Esophagus mucosa (tissue), 1 donor: ENCODE data around the gene BNIP5. TPM values are rescaled to one million over a fixed set of nuclear protein-coding genes. Genes with fewer than 3 reads are reported as not detected.
"Not testable (repeated sequence)": the region's sequence is repeated elsewhere in the genome, so short reads cannot be mapped to it uniquely, and the experiment has no call there.

Source experiments
- ATAC-seq: fragments of 200-7000 bp; cut with Tn5 transposase; one replicate; pipeline ENCODE4 v1.9.1; 2020
- total RNA-seq: library from RNA; stranded (reverse); gene quantifications from one replicate; pipeline ENCODE4 v1.2.4, GENCODE V29; 2023
- donor health status: DM: yes; HTN: yes; CAD: no.

Gene BNIP5
- total RNA-seq, 1 donor from 2014 or later = not detected

- peak; percentile 69 for ATAC-seq
Measured at GRCh38 chr6:36340618-36341454, 4.1 kb upstream of the BNIP5 start.

- ATAC-seq = no peak
Measured at GRCh38 chr6:36340306-36340617, 3.6 kb upstream of the BNIP5 start.

DNA sequence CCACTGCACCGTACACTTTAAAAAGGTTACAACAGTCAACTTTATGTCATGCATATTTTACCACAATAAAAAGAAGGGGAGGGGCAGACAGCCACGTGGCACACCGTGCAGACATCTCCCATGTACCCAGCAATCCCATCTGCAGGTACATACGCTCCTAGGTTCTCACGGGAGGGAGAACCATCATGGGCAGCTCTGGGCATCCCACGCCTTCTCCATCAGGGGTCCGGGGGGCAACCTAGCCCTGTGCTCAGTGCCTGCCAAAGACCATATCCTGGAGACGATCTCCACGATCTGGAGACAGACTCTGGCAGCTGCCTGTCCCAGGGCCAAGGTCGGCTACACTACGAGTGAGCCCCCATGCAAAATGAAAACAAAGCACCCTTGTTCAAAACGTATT is 2.5 kb upstream of the BNIP5 start:
- ATAC-seq = no peak

GRCh38 chr6:36338223-36338622 is 1.5 kb upstream of the BNIP5 start:
- not testable (repeated sequence) for ATAC-seq

GRCh38 chr6:36337814-36338213 is 1.1 kb upstream of the BNIP5 start:
- ATAC-seq = no peak

DNA sequence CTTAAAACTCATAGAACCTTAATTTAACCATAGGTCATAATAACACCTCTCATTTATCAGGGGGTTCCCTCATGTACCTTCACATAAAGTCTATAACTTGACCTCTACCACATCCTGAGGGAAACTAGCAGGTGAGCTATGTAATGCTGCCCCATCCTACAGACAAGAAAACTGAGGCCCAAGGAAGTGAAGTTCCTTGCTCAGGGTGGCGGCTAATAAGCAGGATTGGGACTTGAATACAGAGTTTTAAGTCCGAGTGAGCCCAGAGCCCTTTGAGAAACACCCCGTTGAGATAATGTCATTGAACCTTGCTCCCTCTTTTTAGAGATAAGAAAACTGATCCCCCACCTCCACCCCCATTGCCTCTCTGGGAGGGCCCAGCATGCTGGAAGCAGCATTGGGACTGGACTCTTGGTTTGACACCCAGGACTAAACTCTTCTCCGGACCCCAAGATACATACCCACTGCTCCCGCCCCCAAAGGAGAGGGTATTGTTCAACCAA is 429 bp downstream of the BNIP5 start:
- no peak for ATAC-seq

GRCh38 chr6:36335465-36336207 is 1.1 kb downstream of the BNIP5 start:
- peak; percentile 15 for ATAC-seq

DNA sequence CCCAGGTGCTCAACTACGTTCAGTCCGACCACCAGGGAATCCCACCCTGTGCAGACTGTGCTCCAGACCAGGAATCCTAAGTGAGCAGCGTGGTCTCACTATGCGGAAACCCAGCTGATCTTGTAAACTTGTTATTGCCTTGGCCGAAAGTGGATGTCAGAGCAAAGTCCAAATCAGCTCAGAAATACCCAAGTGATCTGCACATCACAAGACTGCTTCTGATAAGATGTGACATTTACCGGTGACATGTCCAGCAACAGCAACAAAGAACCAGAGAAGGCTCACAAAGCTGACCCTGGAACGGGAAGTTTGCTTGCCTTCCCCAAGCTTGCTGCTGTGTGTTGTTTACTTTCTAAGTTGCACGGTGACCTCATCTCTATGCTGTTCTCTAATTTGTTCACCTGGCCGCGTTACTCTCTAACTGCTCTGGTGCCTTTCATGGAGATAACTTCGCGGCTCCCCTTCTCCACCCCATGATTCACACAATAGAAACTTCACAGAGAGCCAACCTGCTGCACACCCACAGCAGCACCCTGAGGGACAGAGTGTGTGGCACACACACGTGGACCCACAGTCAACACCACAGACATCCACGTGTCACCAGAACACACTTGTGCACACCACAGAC is 1.7 kb downstream of the BNIP5 start:
- peak; percentile 73 for ATAC-seq

- ATAC-seq = no peak
Measured at GRCh38 chr6:36333931-36334725, 2.6 kb downstream of the BNIP5 start.

DNA sequence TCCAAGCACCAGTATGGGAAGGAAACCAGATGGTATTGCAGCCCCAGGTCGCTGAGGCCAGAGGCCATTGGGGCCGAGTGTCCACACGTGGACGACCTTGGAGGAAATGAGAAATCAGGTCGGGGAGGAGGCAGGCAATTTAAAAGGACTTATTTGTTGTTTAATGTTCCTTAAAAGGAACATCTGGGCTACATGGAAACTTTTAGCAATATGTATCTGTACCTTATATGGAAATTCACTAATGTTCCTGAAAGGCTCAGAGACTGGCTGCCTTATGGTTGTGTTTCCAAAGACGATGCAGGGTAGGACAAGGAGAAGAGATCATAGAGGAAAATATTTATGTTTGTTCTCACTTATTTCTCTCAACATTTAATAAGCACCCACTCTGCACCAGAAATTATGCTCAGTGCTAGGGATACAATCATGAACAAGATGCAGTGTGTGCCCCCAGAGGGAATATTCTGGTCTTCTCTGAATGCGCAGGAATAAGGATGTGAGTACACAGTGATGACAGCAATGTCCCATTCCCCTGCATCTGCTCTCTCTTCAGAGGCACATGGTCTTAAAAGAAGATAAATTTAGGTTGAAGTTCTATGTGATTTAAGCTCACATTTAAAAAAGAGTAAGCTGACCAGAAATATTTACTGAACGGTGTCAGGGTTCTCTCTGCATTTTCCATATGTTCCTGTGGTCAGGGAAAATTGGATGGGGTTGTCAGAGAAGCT is 3.4 kb downstream of the BNIP5 start:
- no peak for ATAC-seq

- no peak for ATAC-seq
Measured at GRCh38 chr6:36331381-36331780, 5.3 kb downstream of the BNIP5 start.

GRCh38 chr6:36330366-36330765 is 6.3 kb downstream of the BNIP5 start:
- no peak for ATAC-seq

DNA sequence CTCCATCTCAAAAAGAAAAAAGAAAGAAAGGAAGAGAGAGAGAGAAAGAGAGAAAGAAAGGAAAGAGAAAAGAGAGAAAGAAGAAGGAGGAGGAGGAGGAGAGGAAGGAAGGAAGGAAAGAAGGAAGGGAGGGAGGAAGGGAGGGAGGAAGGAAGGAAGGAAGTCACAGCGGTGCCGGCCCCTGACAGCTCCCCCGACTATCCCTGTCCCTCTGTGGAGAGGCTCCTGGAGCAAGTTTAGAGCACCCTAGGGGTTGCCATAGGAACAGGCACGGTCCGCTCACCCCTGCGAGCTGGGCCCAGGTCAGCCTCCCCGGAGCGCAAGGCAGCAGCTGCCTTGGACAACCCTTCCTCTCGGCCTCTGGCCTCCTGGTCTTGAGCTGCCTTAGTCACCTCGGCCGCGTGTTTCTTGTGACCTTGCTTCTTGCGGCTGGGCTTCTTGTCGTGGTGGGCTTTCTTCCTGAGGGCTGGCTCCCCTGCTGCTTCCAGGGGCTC is 6.8 kb downstream of the BNIP5 start:
- no peak for ATAC-seq

DNA sequence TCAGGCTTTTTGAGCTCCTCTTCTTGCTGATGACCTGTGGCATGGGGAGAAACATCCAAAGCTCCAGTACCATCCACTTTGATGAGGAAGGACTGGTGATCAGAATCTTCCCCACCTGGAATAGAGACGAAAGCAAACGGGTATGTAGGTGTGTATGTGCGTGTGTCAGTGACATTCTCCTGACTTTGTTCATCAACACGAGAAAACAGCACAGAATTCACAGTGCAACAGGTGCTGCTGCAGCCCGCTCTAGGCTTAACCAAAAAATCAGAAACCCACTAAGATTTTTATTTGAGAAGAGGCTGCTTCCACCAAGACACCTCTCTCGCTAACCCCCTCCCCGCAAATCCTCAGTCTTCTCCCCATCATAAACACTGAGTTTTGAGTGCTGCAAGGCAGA is 8.1 kb downstream of the BNIP5 start:
- no peak for ATAC-seq

DNA sequence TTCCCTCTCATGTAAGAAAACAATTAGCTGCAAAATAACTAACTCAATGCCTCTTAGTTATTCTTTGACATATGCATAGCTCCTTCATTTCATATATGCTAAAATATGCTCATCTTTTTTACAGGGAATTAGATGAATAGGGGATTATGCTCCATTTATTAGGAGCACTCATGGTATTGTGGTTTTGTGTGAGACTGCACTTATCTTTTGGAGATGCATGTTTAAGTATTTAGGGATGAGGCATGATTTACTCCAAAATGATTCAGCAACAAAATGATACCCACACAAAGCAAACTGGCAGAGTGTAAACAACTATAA is 8.8 kb downstream of the BNIP5 start:
- ATAC-seq = no peak

- ATAC-seq = no peak
Measured at GRCh38 chr6:36327226-36327918, 9.3 kb downstream of the BNIP5 start.

- no peak for ATAC-seq
Measured at GRCh38 chr6:36326356-36326995, 10.2 kb downstream of the BNIP5 start.

DNA sequence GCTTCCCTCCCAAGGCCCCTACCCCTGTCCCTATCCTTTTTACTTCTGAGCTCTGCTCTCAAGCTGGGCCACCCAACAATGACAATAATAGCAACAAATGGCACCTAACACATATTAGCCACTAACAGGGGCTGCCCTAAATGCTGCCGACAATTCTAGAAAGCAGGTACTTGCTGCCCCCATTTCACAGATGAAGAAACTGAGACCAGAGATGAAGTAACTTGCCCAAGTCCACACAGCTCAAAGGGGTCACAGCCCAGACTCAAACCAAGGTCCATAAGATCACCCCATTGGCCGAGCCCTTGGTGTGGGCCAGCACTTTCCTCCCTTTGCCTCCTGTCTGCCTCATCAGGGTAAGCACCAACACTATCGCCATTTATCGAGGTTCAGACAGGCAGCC is 12.0 kb downstream of the BNIP5 start:
- no peak for ATAC-seq

GRCh38 chr6:36324191-36324590 is 12.5 kb downstream of the BNIP5 start:
- ATAC-seq = no peak

- ATAC-seq = no peak
Measured at GRCh38 chr6:36323062-36323461, 13.6 kb downstream of the BNIP5 start.

GRCh38 chr6:36322591-36322990 is 14.1 kb downstream of the BNIP5 start:
- no peak for ATAC-seq
